GM23338 (cell line): Measurements from ENCODE around the gene EPHB2.

Experiments used
- CREB1 ChIP-seq: fragments of 250-450 bp; sonication (Bioruptor Pico); IDR thresholded peaks from 2 replicates; pipeline ENCODE4 v1.5.0; 2020; ENCODE audit warnings: low read depth, mild to moderate bottlenecking, moderate library complexity
- CTCF ChIP-seq, 2 experiments: fragments of 200-600 bp in 1 of 2; sonication (generic) in 1 of 2; conservative IDR thresholded peaks; 2 replicates each; pipeline versions ENCODE4 v1.5.1 to v1.6.1; 2016 to 2017; ENCODE audit warnings: antibody characterized with exemption in 2 of 2, low read depth in 2 of 2, mild to moderate bottlenecking in 2 of 2, moderate library complexity in 1 of 2
- EZH2 ChIP-seq: fragments of 200-600 bp; sonication (generic); IDR thresholded peaks from one replicate; pipeline ENCODE4 v1.8.0; 2017; ENCODE audit warnings: antibody characterized with exemption, mild to moderate bottlenecking, low read depth; ENCODE audit not compliant: unreplicated experiment
- EZH2phosphoT487 ChIP-seq: fragments of 200-600 bp; sonication (generic); IDR thresholded peaks from one replicate; pipeline ENCODE4 v1.8.1; 2018; ENCODE audit warnings: antibody characterized with exemption; ENCODE audit not compliant: unreplicated experiment
- JUNB ChIP-seq: IDR thresholded peaks from one replicate; pipeline ENCODE4 v1.6.1; 2016; ENCODE audit warnings: antibody characterized with exemption; ENCODE audit not compliant: unreplicated experiment
- NANOG ChIP-seq: IDR thresholded peaks from 2 replicates; pipeline ENCODE4 v1.6.1; 2016; ENCODE audit warnings: antibody characterized with exemption, borderline replicate concordance
- POLR2AphosphoS5 ChIP-seq: IDR thresholded peaks from 2 replicates; pipeline ENCODE4 v1.6.1; 2016; ENCODE audit warnings: antibody characterized with exemption, low read depth
- REST ChIP-seq: IDR thresholded peaks from one replicate; pipeline ENCODE4 v1.6.1; 2018; ENCODE audit warnings: antibody characterized with exemption; ENCODE audit not compliant: unreplicated experiment
- STAT1 ChIP-seq: IDR thresholded peaks from one replicate; pipeline ENCODE4 v1.6.1; 2016; ENCODE audit warnings: antibody characterized with exemption; ENCODE audit not compliant: unreplicated experiment
- ZNF331 ChIP-seq: fragments of 250-450 bp; sonication (Bioruptor Pico); IDR thresholded peaks from 2 replicates; pipeline ENCODE4 v1.5.0; 2020; ENCODE audit warnings: low read depth, mild to moderate bottlenecking, moderate library complexity
- ZNF462 ChIP-seq: fragments of 250-450 bp; sonication (Bioruptor Pico); IDR thresholded peaks from 2 replicates; pipeline ENCODE4 v1.5.0; 2020; ENCODE audit warnings: mild to moderate bottlenecking, moderate library complexity

GRCh38 chr1:22815421-22816066 lies 104.9 kb downstream of the EPHB2 start:
- TF ChIP-seq POLR2AphosphoS5 (no peak), CTCF (conservative IDR thresholded peaks at IDR 0.05; ENCODE audit: low read depth in 2 of 2) (no peak), EZH2 (no peak), STAT1 (no peak), CREB1 (CRISPR knock-in tag) (no peak), JUNB (no peak), REST (no peak), ZNF331 (CRISPR knock-in tag) (no peak), EZH2phosphoT487 (no peak), NANOG (no peak), ZNF462 (no peak)
